GM21390 (cell line): ENCODE results near the gene PLCB3.

Source experiments
- ATAC-seq: cut with Tn5 transposase; IDR thresholded peaks from one replicate; pipeline ENCODE4 v1.9.1; 2021; ENCODE audit not compliant: unreplicated experiment

PLCB3 gene

GRCh38 chr11:64235437-64236161 is 15.7 kb upstream of the PLCB3 start:
- no peak for ATAC-seq

DNA sequence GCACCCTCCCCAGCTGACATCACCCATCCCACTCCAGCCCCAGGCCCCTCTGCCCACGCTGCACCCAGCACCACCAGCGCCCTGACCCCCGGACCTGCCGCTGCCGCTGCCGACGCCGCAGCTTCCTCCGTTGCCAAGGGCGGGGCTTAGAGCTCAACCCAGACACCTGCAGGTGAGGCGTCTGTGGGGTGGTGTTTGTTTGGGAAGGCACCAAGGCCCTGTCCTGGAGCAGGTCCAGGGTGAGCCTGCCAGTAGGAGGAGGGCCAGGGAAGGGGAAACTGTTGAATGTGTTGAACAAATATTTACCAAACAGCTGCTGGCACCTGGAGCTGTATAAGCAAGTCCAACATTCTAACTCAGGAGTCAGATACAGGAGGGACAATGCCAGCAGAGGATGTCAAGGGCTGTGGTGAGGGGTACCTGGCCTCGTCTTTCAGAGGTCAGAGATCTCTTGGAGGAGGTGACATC is 13.8 kb upstream of the PLCB3 start:
- ATAC-seq = no peak

GRCh38 chr11:64238076-64238475 is 13.3 kb upstream of the PLCB3 start:
- ATAC-seq = no peak

DNA sequence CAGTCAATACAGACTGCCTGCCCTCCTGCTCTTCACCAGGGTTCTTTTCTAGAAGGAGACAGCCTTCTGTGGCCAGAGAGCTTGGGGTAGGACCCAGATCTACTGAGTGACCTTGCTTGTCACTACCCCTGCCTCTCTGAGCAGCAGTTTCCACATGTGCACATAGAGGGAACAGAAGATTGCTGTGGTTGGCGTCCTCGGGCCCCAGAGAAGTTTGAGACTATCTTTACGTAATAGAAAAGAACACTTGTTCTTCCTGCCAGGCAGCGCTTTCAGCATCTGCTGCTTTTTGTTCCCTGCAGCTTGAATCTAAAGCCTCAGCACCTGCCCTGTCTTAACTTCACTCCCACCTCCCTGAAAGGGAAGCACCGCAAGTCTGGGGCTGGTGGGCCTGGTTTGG is 12.3 kb upstream of the PLCB3 start:
- no peak for ATAC-seq

DNA sequence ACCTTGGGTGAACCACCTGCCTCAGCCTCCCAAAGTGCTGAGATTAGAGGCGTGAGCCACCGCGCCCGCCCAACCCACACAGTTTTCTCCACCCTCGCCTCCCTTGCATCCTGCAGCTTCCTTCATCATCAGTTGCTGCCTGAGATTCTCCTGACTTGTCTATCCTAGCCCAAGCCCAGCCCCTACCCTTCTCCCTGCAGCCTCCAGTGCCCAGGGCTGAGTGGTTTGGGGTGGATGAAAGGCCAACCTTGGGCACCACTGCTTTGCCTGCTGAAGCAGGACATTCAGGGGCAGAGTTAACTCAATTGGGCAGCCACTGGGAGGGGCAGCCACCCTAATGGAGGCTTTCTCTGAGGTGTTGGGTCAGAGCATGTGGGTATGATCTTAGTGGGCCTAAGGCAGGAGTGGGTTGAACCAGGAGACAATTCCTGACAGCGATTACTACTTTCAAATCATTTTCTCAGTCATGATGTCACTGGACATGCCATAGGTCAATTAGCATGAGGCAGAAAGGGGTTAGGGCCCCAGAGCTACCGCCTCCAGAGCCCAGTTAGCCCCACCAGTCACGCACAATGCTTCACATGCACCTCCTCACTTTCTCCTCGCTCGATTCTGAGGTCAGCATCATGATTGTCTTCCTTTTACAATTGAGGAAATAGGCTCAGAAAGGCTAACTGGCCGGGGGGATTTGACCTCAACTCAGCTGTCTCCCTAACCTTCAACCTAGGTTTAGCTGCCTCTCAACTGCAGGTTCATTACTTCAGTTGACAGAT is 11.5 kb upstream of the PLCB3 start:
- no peak for ATAC-seq

- ATAC-seq = peak; percentile 45
These were observed 10.7 kb upstream of the PLCB3 start, which contains the start of gene FKBP2 for GRCh38 chr11:64240435-64241240. FKBP2 (plus strand) TSS chr11:64241095; CDS start chr11:64242388, 1,293 bp downstream.

- ATAC-seq = peak; percentile 58
These were observed 10.2 kb upstream of the PLCB3 start for GRCh38 chr11:64241241-64241490.

- ATAC-seq = peak; percentile 59
These were observed 9.6 kb upstream of the PLCB3 start for GRCh38 chr11:64241491-64242374.

GRCh38 chr11:64243236-64243854 is 8.0 kb upstream of the PLCB3 start:
- ATAC-seq = no peak

- no peak for ATAC-seq
These were observed 7.2 kb upstream of the PLCB3 start for GRCh38 chr11:64244107-64244506.

DNA sequence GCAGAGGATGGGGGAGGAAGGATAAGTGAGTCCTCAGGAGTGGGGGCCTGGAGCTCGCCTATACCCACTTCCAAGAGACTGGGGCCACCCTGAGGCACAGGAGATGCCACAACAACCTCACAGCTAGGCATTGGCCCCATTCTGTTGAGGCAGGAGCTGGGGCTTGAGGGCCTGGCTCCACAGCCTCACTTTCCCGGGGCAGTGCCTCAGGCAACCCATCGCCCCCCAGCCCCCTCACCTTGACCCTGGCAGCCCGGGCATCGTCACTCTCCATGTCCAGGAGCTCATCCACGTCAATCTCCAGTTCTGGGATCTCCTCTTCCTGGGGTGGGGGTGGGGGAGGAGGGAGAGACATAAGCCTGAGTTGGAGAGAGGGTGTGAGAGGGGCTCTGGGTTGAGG is 6.4 kb upstream of the PLCB3 start:
- no peak for ATAC-seq

- no peak for ATAC-seq
These were observed 5.9 kb upstream of the PLCB3 start for GRCh38 chr11:64245401-64245796.

GRCh38 chr11:64245797-64246620 is 5.3 kb upstream of the PLCB3 start:
- no peak for ATAC-seq

- ATAC-seq = peak; percentile 6
These were observed 4.8 kb upstream of the PLCB3 start for GRCh38 chr11:64246621-64246870.

- peak; percentile 35 for ATAC-seq
These were observed 4.2 kb upstream of the PLCB3 start, which contains the start of gene PPP1R14B for GRCh38 chr11:64246871-64247728. PPP1R14B (minus strand) TSS chr11:64246943; CDS start chr11:64246673, 270 bp downstream.

GRCh38 chr11:64247729-64248531 is 3.4 kb upstream of the PLCB3 start:
- no peak for ATAC-seq

GRCh38 chr11:64248578-64248977 is 2.8 kb upstream of the PLCB3 start:
- ATAC-seq = no peak

GRCh38 chr11:64249038-64249437 is 2.3 kb upstream of the PLCB3 start:
- no peak for ATAC-seq
